Measurements from ENCODE around the gene GNG7.
A peak's percentile ranks its signal among the peaks of the same experiment; 100 is the strongest.

GNG7 gene

GRCh38 chr19:2615782-2616181 lies 86.7 kb downstream of the GNG7 start:
- no peak overlapping the region for H2AK5ac ChIP-seq (ENCODE audit: low read depth, low read length)
- H3K9ac ChIP-seq (ENCODE audit: low read depth, low read length, poor library complexity) = no peak overlapping the region
- peaks cover 1% of the 10 kb centered on the region for H3K79me1 ChIP-seq (ENCODE audit: low read depth, low read length)
- H2AFZ ChIP-seq (ENCODE audit: low read length) = no peak overlapping the region
- no peak overlapping the region for H2BK15ac ChIP-seq (ENCODE audit: low read length)
- H3K4me2 ChIP-seq (ENCODE audit: insufficient read depth, low read length, poor library complexity, severe bottlenecking) = no peak overlapping the region
- no peak overlapping the region for H3K4me3 ChIP-seq (ENCODE audit: low read length in 2 of 2)
- H3K14ac ChIP-seq (ENCODE audit: low read length) = no peak overlapping the region
- no peak overlapping the region for H3K23ac ChIP-seq (ENCODE audit: low read depth, low read length, poor library complexity)
- H3K27me3 ChIP-seq (ENCODE audit: control insufficient read depth in 3 of 3, insufficient read depth in 3 of 3, low read depth in 1 of 3, low read length in 3 of 3) = peaks cover 0 to 2% (median 0%) of the 10 kb centered on the region in 3 experiments
- DNase-seq (ENCODE audit: low spot score) = no peak
- no peaks in the 10 kb centered on the region for H3K36me3 ChIP-seq (replicated peaks in 1 of 2; ENCODE audit: control insufficient read depth in 2 of 2, insufficient read depth in 2 of 2, low read length in 2 of 2)
- no peak overlapping the region for H4K8ac ChIP-seq (ENCODE audit: low read depth, low read length)
- no peak overlapping the region for H3K27ac ChIP-seq (replicated peaks; ENCODE audit: low read length)
- no peak overlapping the region for H2BK5ac ChIP-seq (ENCODE audit: low read length)
- no peak overlapping the region for H3K4ac ChIP-seq (ENCODE audit: low read length)
- no peak overlapping the region for H2BK12ac ChIP-seq (ENCODE audit: low read length)
- no peak overlapping the region for H4K91ac ChIP-seq (ENCODE audit: low read depth, low read length, poor library complexity)
- no CpG with 5 or more reads among the region's 6 CpGs for WGBS, 2 donors (ENCODE audit: extremely low coverage in 2 of 2, insufficient read length in 2 of 2, insufficient replicate concordance in 1 of 2)
- H3K9me3 ChIP-seq (replicated peaks in 1 of 2; ENCODE audit: control insufficient read depth in 2 of 2, insufficient read depth in 1 of 2, low read depth in 1 of 2, low read length in 2 of 2) = peaks cover 2 to 6% of the 10 kb centered on the region in 2 donors
- H3K18ac ChIP-seq (ENCODE audit: low read length) = no peak overlapping the region
- peaks cover 0 to 5% of the 10 kb centered on the region in 2 donors for H3K4me1 ChIP-seq (ENCODE audit: control insufficient read depth in 2 of 2, insufficient read depth in 1 of 2, low read depth in 1 of 2, low read length in 2 of 2)
- H2BK120ac ChIP-seq (ENCODE audit: low read depth, low read length) = no peak overlapping the region

- Histone ChIP-seq H3K4ac (ENCODE audit: low read length) (no peak overlapping the region), H4K91ac (ENCODE audit: low read depth, low read length, poor library complexity) (no peak overlapping the region), H3K4me3 (ENCODE audit: low read length in 2 of 2) (no peak overlapping the region), H3K9ac (ENCODE audit: low read depth, low read length, poor library complexity) (no peak overlapping the region), H3K27me3 (ENCODE audit: control insufficient read depth in 3 of 3, insufficient read depth in 3 of 3, low read depth in 1 of 3, low read length in 3 of 3) (peaks cover 0 to 12% (median 2%) of the 10 kb centered on the region in 3 experiments), H2BK120ac (ENCODE audit: low read depth, low read length) (no peak overlapping the region), H3K4me1 (ENCODE audit: control insufficient read depth in 2 of 2, insufficient read depth in 1 of 2, low read depth in 1 of 2, low read length in 2 of 2) (no peaks in the 10 kb centered on the region), H2AK5ac (ENCODE audit: low read depth, low read length) (no peak overlapping the region), H3K36me3 (replicated peaks in 1 of 2; ENCODE audit: control insufficient read depth in 2 of 2, insufficient read depth in 2 of 2, low read length in 2 of 2) (no peaks in the 10 kb centered on the region), H3K4me2 (ENCODE audit: insufficient read depth, low read length, poor library complexity, severe bottlenecking) (no peak overlapping the region), H3K27ac (replicated peaks; ENCODE audit: low read length) (no peak overlapping the region), H3K18ac (ENCODE audit: low read length) (peak overlapping the region; percentile 62), H2BK15ac (ENCODE audit: low read length) (no peak overlapping the region), H2BK12ac (ENCODE audit: low read length) (no peak overlapping the region), H4K8ac (ENCODE audit: low read depth, low read length) (no peak overlapping the region), H3K79me1 (ENCODE audit: low read depth, low read length) (peaks cover 1% of the 10 kb centered on the region), H3K14ac (ENCODE audit: low read length) (no peak overlapping the region), H2AFZ (ENCODE audit: low read length) (no peak overlapping the region), H3K23ac (ENCODE audit: low read depth, low read length, poor library complexity) (no peak overlapping the region), H2BK5ac (ENCODE audit: low read length) (no peak overlapping the region), H3K9me3 (replicated peaks in 1 of 2; ENCODE audit: control insufficient read depth in 2 of 2, insufficient read depth in 1 of 2, low read depth in 1 of 2, low read length in 2 of 2) (peaks cover 2 to 6% of the 10 kb centered on the region in 2 donors)
- no CpG with 5 or more reads among the region's 28 CpGs for WGBS, 2 donors (ENCODE audit: extremely low coverage in 2 of 2, insufficient read length in 2 of 2, insufficient replicate concordance in 1 of 2)
- no peak for DNase-seq (ENCODE audit: low spot score)
Observed at GRCh38 chr19:2613507-2614295, 88.8 kb downstream of the GNG7 start.

GRCh38 chr19:2612619-2613249 lies 89.8 kb downstream of the GNG7 start:
- peaks cover 2 to 6% of the 10 kb centered on the region in 2 donors for H3K9me3 ChIP-seq (replicated peaks in 1 of 2; ENCODE audit: control insufficient read depth in 2 of 2, insufficient read depth in 1 of 2, low read depth in 1 of 2, low read length in 2 of 2)
- H2AFZ ChIP-seq (ENCODE audit: low read length) = no peak overlapping the region
- H3K4me1 ChIP-seq (ENCODE audit: control insufficient read depth in 2 of 2, insufficient read depth in 1 of 2, low read depth in 1 of 2, low read length in 2 of 2) = no peaks in the 10 kb centered on the region
- peaks cover 1% of the 10 kb centered on the region for H3K79me1 ChIP-seq (ENCODE audit: low read depth, low read length)
- H3K18ac ChIP-seq (ENCODE audit: low read length) = no peak overlapping the region
- H4K8ac ChIP-seq (ENCODE audit: low read depth, low read length) = no peak overlapping the region
- H3K27ac ChIP-seq (replicated peaks; ENCODE audit: low read length) = no peak overlapping the region
- no peak overlapping the region for H2BK120ac ChIP-seq (ENCODE audit: low read depth, low read length)
- H3K27me3 ChIP-seq (ENCODE audit: control insufficient read depth in 3 of 3, insufficient read depth in 3 of 3, low read depth in 1 of 3, low read length in 3 of 3) = peaks cover 0 to 21% (median 2%) of the 10 kb centered on the region in 3 experiments
- no peak overlapping the region for H2BK5ac ChIP-seq (ENCODE audit: low read length)
- no peak overlapping the region for H2BK15ac ChIP-seq (ENCODE audit: low read length)
- no CpG with 5 or more reads among the region's 18 CpGs for WGBS, 2 donors (ENCODE audit: extremely low coverage in 2 of 2, insufficient read length in 2 of 2, insufficient replicate concordance in 1 of 2)
- no peak overlapping the region for H3K9ac ChIP-seq (ENCODE audit: low read depth, low read length, poor library complexity)
- H3K4me2 ChIP-seq (ENCODE audit: insufficient read depth, low read length, poor library complexity, severe bottlenecking) = no peak overlapping the region
- DNase-seq (ENCODE audit: low spot score) = no peak
- H3K4ac ChIP-seq (ENCODE audit: low read length) = no peak overlapping the region
- H3K4me3 ChIP-seq (ENCODE audit: low read length in 2 of 2) = no peak overlapping the region
- no peak overlapping the region for H2BK12ac ChIP-seq (ENCODE audit: low read length)
- H2AK5ac ChIP-seq (ENCODE audit: low read depth, low read length) = no peak overlapping the region
- H3K23ac ChIP-seq (ENCODE audit: low read depth, low read length, poor library complexity) = no peak overlapping the region
- H3K36me3 ChIP-seq (replicated peaks in 1 of 2; ENCODE audit: control insufficient read depth in 2 of 2, insufficient read depth in 2 of 2, low read length in 2 of 2) = no peaks in the 10 kb centered on the region
- H4K91ac ChIP-seq (ENCODE audit: low read depth, low read length, poor library complexity) = no peak overlapping the region
- no peak overlapping the region for H3K14ac ChIP-seq (ENCODE audit: low read length)

All from neuronal stem cell (in vitro differentiated cells).